Measurements from ENCODE around the gene EIF4G3.
"Not testable (repeated sequence)": the region's sequence is repeated elsewhere in the genome, so short reads cannot be mapped to it uniquely, and the experiment has no call there.

Gene EIF4G3

DNA sequence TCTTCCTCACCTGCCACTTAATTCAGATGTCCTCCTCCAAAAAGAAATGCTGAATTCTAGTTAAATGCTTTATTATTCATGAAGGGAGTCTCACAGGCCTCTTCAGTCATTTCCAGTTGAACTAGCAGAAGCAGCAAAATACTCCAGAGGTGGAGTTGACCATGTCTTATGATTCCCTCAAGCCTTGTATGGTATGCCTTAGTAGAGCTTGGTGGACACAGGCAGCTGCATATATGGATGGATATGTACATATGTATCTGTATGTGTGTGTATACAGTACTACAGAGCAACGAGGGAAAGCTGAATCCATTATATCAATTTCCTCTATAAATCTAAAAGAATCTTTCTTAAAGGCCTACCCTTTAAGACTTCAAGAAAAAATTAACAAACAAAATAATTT, 306.0 kb downstream of the EIF4G3 start:
- no peak for DNase-seq (ENCODE audit: low read depth)

DNA sequence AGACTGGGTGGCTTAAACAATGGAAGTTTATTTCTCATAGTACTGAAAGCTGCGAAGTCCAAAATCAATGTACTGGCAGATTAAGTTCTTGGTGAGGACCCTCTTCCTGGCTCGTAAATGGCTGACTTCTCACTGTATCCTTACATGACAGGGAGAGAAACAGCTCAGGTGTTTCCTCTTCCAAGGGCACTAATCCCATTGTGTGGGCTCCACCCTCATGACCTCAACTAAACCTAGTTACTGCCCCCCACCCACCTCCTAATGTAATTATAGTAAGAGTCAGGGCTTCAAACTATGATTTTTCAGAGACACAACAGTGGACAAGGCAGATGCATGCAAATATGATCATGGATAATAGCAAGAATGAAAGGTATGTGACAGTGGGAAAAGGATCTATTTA, 308.4 kb downstream of the EIF4G3 start:
- no peak for DNase-seq (ENCODE audit: low read depth)

DNA sequence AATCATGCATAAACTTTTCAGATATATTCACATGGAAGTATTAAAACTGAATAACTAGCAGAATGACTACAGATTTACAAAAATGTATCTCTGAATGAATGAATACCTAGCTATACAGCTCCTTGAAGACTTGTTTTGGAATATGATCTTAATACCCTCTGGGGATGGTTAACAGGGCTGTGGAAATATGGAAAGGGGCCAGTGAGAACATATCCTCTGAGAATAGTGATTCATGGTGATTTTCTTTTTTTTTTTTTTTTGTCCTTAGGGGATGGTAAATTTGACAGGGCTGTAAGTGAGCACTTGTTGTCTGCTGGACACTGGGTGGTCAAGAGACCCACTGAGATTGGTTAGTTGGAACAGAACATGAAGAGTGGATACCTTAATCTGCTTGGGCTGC, 308.9 kb downstream of the EIF4G3 start:
- no peak for DNase-seq (ENCODE audit: low read depth)

DNA sequence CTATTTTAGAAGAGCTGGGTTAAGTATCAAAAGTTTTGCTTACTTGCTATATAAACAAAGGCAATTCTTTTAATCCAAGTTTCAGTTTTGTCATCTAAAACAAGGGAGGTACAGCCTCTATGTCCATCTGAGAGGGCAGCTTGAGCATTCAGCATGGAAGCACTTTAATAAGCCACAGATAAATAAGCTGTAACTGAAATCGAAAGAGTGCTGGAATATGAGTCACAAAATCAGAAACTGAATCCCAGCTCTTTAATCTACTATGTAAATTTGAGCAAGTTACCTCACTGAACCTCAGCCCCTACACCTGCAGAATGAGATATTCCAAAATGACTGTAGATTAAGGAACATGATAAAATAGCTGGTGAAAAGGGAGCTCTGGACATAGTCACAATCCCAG, 309.6 kb downstream of the EIF4G3 start:
- DNase-seq (ENCODE audit: low read depth) = no peak

DNA sequence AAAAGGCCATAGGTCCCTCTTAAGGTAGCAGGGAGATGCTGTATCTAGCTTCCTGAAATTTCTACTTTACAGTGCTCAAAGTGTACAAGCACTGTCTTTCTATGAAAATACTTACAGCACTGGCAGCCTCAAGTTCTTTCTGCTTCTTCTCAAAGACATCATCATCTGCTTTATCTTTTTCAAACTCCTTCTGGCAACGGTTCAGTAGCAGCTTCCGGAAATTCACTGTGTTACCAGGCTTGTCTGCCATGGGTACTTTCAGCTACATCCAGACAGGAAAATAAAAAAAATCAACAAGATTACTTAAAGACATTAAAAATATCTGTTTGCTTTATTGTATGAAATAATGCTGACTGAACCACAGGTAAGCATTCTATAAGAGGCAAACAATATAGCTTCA, 311.7 kb downstream of the EIF4G3 start:
- no peak for DNase-seq (ENCODE audit: low read depth)

DNA sequence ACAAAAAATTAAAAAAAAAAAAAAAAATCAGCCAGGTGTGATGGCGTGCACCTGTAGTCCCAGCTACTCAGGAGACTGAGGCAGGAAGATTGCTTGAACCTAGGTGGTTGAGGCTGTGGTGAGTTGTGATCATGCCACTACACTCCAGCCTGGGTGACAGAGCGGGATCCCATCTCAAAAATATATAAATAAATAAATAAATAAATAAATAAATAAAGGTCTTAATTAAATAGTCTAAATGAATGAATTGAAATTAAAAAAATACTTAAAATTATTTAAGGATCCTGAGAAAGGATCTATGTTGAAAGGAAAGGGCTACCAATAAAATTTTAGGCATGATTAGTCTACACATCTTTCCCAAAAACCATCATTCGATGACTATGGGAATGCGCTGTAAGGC, 322.2 kb downstream of the EIF4G3 start:
- DNase-seq (ENCODE audit: low read depth) = no peak

DNA sequence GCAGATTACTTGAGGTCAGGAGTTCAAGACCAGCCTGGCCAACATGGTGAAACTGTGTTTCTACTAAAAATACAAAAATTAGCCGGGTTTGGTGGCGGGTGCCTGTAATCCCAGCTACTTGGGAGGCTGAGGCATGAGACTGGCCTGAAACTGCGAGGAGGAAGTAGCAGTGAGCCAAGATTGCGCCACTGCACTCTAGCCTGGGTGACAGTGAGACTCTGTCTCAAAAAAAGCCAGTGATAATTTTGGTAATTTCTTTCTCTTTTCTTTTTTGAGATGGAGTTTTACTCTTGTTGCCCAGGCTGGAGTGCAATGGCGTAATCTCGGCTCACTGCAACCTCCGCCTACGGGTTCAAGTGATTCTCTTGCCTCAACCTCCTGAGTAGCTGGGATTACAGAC, 324.9 kb downstream of the EIF4G3 start:
- not testable (repeated sequence) for DNase-seq (ENCODE audit: low read depth)

DNA sequence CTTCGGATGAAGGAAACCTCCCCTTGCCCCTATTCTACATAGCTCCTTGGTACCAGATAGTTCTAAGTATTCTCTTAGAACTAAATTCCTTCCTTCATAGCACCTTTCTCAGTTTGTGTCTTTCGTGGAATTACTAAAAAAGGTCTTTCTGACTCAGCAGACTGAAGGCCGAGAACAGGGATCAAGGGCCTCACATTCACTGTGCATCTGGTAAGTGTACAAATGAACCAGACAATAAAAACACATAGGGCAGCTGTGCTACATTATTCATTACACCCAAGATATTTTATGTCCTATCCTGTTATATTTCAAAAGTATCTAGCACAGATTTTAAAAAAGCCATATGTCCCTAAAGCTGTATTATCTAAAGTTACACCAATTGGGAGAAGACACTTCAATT, 326.7 kb downstream of the EIF4G3 start:
- DNase-seq (ENCODE audit: low read depth) = no peak

DNA sequence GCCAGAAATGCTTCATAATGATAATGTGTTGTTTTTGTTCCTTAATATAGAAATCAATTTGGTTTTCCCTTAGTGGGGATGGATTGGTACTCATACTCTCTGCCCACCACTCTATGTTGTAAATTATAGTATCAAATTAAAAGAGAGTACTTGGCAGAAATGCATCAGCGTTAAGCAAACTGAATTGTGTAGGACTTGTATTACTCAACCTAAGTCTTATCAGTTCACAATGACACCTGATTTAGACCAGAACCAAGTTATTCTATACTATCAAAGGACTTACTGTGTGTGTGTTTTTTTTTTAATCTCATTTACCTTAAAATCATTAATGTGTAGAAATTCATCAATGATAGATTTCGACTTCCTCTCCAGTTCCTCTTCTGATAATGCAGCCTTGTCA, 327.6 kb downstream of the EIF4G3 start:
- DNase-seq (ENCODE audit: low read depth) = no peak

DNA sequence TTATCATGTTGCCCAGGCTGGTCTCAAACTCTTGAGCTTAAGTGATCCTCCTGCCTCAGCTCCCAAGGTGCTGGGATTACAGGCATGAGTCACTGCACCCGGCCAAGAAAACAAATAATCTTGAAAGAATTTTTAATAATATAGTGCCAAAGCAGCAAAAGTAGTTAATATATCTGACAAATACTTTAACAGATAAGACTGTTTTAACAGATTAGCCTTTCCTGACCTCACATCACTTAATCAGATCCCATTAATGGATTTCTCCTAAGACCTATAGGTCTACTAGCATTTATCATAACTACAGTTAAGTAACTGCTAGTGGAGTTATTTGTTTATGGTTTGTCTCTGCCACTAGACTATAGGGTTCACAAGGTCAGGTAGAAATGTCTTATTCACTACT, 328.5 kb downstream of the EIF4G3 start:
- no peak for DNase-seq (ENCODE audit: low read depth)

DNA sequence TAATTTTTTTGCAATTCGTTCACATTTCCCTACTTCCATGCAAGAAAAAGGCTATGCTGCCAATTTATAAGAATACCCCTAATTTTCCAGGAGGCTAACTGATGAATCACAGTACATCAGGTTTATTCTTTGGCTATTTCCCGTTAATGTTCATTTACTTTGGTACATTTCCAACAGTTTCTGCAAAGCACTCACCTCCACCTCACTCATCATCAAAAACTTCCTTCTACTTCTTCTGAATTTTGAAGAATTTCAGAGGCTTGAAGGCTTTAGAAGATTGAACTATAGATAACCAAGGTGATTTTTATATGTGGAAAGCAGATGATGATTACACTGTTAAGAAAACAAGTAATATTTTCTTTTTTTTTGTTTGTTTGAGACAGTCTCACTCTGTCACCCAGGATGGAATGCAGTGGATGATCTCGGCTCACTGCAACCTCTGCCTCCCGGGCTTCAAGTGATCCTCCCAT, 329.1 kb downstream of the EIF4G3 start:
- DNase-seq (ENCODE audit: low read depth) = no peak

DNA sequence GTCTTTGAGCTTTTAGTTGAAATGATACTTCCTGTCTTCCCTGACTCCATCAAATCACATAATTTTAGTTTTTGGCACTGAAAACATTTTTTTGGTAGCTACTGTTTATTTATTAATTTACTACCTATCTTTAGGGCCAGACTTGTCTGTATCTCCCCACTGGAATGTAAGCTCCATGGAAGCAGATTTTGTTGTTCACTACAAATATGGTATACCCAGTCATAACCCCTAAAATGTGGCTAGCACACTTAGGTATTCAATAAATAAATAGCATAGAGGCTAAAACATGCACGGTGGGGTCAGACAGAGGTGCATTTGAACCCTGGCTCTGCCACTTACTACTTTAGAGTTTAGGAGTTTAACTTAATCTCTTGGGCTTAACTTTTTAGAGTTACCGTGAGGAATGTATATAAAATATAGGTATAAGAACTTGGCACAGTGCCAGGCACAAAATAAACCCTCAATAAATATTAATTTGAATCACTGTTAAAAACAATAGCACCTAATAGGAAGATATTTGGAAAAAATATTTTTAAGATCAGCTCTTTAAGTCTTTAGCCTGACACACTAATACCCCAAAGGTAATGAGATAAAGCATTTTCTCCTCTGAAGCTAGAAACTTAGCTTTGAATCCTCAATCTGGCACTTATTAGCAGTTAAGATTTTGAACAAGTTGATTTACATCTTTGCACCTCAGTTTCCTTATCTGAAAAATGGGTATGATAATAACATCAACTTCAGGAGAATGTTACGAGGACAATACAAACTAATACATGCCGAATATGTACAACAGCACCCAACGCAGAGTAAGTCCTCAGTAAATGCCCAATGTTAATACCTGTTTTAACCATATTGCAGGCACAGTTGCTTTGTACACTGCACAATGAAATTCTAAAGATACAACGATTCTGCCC, 330.0 kb downstream of the EIF4G3 start:
- no peak for DNase-seq (ENCODE audit: low read depth)

DNA sequence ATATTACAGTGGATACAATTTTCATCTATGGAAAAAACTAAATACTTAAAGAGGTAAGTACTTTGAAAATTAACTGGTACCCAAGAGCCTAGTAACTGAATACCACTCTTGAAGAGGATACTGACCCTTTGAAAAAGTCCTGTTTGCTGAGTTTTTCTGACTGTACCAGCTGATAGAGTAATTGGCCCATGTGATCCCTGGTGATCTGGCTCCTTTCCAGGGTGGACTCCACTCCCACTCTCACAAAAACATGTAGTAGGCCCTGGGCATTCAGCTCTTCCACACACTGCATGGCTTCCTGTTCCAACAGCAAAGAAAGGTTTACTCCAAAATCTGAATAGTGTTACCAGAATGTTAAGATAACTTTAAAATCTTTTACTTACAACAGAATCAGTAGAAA, 336.0 kb downstream of the EIF4G3 start:
- no peak for DNase-seq (ENCODE audit: low read depth)

DNA sequence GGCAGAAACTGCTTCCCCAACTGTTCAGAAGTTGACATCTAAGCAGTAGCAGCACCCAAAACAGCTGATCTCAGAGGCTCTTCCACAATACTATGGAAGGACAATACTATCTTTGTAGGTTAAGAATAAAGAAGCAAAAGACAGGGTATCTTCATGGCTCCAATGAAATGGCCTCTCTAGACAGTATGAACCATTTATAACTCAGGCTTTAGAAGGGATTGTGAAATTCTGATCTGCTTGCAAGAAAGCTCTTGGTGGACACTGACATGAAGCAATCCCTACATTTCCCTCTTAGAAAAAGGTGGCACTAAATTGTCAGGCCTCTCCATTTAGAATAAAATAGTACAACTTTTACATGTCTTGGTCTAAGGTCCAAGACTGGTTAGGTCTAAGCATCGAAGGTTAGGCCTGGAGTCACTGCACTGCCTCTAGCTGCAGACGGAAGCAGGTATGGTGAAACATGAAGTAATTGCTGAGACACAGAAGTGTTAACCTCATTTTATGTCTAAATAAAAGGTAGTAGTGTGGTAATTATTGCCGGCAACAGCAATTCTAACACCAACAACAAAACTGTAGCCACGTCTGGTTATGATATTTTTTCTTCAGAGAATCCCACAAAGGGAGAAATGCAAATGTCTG, 339.0 kb downstream of the EIF4G3 start:
- DNase-seq (ENCODE audit: low read depth) = no peak

DNA sequence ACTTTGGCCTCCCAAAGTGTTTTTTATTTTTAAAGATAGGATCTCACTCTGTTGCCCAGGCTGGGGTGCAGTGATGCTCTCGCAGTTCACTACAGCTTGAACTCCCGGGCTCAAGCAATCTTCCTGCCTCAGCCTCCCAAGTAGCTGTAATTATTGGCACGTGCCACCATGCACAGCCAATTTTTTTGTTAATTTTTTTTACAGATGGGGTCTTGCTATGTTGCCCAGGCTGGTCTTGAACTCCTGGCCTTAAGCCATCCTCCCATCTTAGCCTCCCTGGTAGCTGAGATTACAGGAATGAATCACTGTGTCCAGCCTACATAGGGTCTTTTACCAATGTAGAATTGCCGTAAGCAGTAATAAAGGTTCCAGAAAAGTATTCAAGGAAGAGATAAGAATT, 340.5 kb downstream of the EIF4G3 start:
- DNase-seq (ENCODE audit: low read depth) = no peak

DNA sequence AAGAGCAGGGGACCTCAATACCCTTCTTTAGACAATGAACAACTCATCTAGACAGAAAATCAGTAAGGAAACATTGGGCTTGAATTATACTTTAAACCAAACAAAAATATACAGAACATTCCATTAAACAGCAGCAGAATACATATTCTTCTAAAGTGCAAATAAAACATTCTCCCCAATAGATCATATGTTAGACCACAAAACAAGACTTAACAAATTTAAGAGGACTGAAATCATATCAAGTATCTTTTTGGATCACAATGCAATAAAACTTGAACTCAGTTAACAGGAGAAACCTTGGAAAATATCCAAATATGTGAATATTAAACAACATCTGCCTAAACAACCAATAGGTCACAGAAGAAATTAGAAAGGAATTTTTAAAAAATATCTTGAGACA, 341.9 kb downstream of the EIF4G3 start:
- DNase-seq (ENCODE audit: low read depth) = no peak

DNA sequence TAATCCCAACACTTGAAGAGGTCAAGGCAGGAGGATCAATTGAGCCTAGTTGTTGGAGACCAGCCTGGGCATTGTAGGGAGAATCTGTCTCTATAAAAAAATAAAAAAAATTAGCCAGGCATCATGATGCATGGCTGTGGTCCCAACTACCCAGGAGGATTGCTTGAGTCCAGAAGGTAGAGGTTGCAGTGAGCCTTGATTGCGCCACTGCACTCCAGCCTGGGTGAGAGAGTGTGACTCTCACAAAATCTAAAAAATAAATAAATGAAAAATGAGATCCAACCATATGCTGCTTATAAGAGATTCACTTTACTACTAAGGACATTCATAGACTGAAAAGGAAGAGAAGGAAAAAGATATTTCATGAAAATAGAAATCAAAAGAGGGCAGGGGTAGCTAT, 342.5 kb downstream of the EIF4G3 start:
- DNase-seq (ENCODE audit: low read depth) = no peak

DNA sequence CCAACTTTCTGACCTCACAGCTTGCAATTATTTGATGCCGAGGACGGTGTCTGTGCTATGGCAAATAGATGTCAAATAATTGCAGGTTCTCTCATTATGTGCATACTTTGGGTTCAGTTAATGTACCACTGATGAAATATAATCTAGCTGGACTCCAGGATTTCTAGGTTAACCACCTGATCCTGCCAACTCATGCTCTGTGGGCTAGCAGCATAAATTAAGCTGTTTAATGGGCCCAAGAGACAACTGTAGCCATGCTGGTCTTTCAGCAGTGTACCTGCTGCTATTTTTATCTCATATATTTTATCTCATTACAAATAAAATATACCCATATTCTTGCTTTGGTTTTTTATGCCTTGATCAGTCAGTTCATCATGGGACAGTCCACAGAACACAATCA, 346.3 kb downstream of the EIF4G3 start:
- no peak for DNase-seq (ENCODE audit: low read depth)

DNA sequence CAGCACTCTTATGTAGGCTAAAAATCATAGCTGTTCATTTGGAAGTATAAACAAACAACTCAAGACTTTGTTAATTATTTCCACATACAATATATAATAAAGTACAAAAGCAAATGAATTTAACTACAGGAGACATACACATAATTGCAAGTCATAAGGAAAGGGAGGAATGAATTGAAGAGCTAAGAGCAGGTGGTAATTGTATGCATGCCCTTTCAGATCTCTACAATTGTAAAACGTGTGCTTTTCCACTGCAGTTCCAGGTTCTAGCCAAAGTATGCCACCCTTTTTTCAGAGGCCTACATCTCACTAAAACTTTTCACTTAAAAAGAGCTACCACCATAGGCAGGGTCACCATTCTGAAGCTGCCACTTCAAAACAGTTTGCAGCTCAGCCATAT, 346.8 kb downstream of the EIF4G3 start:
- no peak for DNase-seq (ENCODE audit: low read depth)

DNA sequence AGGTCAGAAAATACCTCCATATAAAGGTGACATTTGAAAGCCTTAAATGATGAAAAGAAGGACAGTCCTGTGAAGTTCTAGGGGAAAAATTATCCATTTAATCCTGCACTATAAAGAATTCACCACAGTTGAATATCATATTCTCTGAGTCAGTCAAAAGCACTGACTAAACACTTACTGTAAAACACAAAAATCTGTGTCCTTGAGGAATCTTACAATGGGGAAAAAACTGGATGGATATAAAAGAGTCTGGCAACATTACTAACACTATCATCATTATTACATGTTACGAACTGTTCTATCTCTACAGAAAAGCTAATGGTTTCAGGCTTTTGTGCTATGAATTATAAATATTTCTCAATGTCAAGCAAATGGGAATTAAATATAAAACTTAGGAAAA, 347.2 kb downstream of the EIF4G3 start:
- DNase-seq (ENCODE audit: low read depth) = no peak

DNA sequence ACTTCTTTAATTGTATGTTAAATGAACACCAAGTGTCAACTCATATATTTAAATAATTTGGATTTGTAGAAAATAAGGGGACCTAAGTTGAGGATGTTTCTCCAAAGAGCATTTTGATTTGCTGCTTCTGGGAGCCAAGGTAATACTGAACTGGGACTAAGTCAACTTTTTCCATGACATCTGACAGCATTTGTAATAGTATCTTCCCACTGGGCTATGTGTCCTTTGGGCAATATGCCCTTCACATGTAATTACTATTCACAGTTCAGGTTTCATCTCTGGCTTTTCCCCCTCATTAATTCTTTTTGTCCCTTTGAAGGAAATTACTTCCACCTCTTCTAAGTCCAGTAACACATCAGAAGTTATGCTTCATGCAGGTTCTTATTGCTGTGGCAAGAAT, 352.9 kb downstream of the EIF4G3 start:
- no peak for DNase-seq (ENCODE audit: low read depth)

DNA sequence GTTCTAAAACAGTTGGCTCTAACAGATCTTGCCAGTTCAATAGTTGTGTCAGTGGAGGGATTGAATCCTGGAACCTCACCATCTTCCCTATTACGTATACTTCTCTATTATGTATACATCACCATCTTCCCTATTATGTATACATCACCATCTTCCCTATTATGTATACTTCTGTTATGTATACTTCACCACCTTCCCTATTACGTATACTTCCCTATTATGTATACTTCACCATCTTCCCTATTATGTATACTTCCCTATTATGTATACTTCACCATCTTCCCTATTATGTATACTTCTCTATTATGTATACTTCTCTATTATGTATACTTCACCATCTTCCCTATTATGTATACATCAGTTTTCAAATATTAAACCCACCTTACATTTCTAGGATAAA, 355.2 kb downstream of the EIF4G3 start:
- DNase-seq (ENCODE audit: low read depth) = no peak

DNA sequence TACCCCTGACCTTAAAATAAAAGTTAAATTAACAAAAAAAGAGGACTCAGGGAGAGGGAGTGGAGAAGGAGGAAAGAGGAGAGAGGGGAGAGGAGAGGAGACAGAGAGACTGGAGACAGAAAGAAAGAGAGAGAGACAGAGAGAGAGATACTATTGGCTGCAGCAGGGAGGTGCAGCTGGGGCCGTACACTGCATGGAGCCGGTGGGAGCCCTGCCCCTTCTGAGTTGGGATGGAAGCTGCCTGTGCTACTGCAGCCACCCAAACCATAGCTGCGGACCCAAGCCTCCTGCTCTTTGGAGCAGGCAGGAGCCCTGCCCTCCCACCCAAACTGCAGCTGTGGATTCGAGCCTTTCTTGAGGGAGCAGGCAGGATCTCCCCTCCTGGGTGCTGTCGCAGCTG, 356.9 kb downstream of the EIF4G3 start:
- DNase-seq (ENCODE audit: low read depth) = no peak

DNA sequence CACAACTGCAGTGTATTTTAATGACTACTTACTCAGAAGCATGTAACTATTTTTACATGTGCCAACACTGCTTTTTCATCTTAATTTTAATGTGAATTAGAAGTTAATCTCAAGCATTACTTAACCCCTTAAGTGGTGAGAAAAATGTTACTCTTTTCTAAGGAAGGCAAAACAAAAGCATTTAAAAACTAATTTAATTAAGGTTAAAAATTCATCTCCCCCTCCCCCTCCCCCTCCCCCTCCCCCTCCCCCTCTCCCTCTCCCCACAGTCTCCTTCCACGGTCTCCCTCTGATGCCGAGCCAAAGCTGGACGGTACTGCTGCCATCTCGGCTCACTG, 362.2 kb downstream of the EIF4G3 start:
- no peak for DNase-seq (ENCODE audit: low read depth)

All from stimulated activated CD8-positive, alpha-beta memory T cell treated with anti-CD3 and anti-CD28 coated beads, Interleukin-7, amount 100 ng/mL, for 24 hours (primary cell).